GM19193 (cell line): ENCODE data around the gene MRPL43.

Experiments
- POLR2A ChIP-seq: IDR thresholded peaks from 4 replicates; pipeline ENCODE4 v1.6.1; 2011; ENCODE audit not compliant: insufficient read depth, insufficient read length; ENCODE audit errors: extremely low read depth

Gene MRPL43

GRCh38 chr10:100970076-100970913 is 17.0 kb downstream of the MRPL43 start:
- no peak for TF ChIP-seq POLR2A

DNA sequence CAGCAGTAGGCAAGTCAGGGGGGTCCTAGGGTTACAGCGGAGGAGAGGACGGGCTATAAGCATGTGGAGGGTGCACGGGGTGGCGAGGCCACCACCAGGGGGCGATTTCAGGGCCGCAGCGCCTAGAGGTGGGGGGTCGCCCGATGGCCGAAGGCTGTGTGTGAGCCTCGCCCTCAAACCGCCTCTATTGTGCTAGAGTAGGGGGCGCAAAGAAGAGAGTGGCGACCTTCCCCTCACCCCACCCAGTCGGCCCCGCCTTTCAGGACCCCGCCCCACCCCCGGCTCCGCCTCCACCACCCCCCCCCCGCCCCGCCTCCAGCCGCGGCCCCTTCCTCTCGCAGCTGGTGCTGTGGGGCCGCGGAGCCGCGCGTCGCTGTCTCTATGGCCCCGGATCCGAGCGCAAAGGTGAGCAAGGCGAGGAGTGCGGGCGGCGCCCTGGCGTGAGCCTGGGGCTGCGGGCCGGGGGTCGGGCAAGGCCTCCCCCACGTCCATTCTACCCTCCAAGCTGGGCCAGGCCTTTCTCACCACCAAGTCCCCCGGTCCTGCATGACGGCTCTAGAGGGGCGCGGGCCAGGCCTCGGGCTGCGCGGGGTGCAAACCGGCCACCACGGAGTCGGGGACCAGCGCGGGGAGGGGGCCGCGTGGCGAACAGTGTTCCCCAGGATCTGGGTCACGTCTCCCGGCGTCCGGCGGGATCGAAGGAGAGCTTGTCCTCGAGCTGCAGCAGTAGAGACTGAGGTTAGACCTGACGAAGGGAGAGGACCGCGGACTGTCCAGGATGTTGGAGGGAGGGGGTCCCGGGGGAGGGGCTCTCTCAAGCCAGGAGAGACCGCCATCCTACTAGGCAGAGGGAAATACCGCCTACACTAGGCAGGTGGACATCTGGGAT is 17.9 kb downstream of the MRPL43 start, which contains the start of gene SEMA4G:
Gene SEMA4G (plus strand): TSS at position 318 of the 889 bp plus-strand sequence. CDS start 3,409 bp downstream, outside the sequence.
- no peak for TF ChIP-seq POLR2A

GRCh38 chr10:100968863-100969186 is 18.5 kb downstream of the MRPL43 start:
- TF ChIP-seq POLR2A, result no peak

GRCh38 chr10:100968062-100968736 is 19.1 kb downstream of the MRPL43 start:
- TF ChIP-seq POLR2A, result no peak

GRCh38 chr10:100967332-100967731 is 20.0 kb downstream of the MRPL43 start:
- no peak for TF ChIP-seq POLR2A

DNA sequence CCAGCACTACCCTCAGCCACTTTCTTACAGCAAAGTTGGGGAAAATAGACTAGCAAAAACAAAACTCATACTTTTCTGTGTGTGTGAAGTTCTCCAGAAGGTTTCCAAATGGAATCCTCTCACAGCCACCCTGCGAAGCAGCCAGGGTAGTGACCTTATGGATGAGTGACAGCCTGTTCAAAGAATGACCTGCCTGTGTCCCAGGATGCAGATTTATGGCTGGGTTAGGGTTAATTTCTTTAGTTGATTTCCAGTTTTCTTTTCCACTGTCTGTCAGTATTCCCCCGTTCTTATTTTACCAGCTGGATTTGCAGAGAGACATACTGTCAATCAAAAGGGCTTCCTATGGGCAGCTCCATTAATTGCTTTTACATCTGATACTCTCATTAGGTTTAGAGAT is 20.4 kb downstream of the MRPL43 start:
- no peak for TF ChIP-seq POLR2A

DNA sequence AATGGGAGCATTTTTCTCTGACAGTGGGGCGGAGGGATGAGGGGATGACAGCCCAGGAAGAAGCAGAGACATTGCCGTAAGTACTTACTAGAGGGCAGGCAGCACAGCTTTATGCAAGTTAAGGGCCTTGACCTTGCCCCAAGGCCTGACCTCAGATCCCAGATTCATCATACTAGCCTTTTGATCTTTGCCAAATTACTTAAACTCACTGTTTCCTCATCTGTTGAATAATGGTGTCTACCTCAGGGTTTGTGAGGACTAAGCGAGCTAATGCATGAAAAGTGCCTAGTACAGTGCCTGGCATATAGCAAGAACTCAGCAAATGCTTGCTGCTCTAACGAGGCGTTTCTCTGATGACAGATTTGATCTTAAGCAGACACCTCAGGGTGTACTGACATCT is 21.5 kb downstream of the MRPL43 start:
- no peak for TF ChIP-seq POLR2A

DNA sequence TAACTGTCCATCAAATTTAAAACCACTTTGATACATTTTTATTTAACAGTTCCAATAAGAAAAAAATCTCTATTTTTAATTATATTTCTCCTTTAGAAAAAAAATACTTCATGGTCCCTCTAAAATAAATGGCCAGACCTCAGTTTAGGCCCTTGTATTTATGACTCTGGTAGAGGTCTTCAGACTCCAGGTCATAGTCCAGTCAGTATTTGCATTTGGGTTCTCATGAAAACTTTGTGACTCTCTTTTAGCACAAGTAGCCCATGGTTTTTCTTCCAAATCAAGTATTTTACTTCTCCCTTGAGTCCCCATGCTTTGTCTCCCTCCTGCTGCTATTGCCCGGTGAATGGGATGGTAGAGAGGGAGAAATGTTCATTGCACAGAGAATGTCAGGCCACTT is 23.5 kb downstream of the MRPL43 start:
- TF ChIP-seq POLR2A, result no peak

GRCh38 chr10:100962351-100963080 is 24.8 kb downstream of the MRPL43 start:
- TF ChIP-seq POLR2A, result no peak

GRCh38 chr10:100960251-100960650 is 27.0 kb downstream of the MRPL43 start:
- TF ChIP-seq POLR2A, result no peak

DNA sequence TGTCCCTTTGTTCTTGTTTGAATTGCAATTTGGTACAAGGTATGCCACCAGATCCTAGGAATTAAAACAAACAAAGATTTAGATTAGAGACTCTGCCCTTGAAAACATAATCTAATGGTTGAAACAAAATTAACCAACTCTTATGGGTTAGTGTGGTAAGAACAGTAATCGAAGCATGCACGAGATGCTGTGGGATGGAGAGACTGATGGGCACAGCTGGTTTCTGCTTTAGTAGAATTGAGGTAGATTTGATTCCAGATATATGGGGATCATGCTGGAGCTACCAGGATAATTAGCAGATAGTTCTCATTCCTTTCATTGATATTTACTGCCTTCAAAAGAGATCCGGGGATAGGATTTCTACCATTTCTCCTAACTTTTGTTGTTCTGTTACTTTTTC is 38.4 kb downstream of the MRPL43 start:
- no peak for TF ChIP-seq POLR2A

- TF ChIP-seq POLR2A, result no peak
Observed at GRCh38 chr10:100945754-100946153, 41.5 kb downstream of the MRPL43 start.

GRCh38 chr10:100943508-100943907 is 43.8 kb downstream of the MRPL43 start:
- TF ChIP-seq POLR2A, result no peak

DNA sequence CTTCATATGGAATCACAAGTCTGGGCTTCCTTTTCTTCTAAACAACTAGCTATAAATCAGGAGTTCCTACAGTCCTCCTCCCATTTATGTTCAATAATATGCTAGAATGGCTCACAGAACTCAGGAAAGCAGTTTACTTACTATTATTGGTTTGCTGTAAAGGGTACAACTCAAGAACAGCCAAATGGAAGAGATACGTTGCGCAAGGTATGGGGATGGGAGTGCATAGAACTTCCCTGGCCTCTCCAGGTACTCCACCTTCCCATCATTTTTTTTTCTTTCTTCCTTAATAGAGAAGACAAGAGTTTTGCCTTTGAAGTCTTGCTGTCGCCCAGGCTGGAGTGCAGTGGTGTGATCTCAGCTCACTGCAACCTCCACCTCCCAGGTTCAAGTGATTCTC is 45.1 kb downstream of the MRPL43 start:
- no peak for TF ChIP-seq POLR2A

GRCh38 chr10:100939763-100940344 is 47.4 kb downstream of the MRPL43 start:
- TF ChIP-seq POLR2A, result no peak
